HG03460 (cell line): ENCODE data around the gene GNMT.

Source experiments
- ATAC-seq: cut with Tn5 transposase; IDR thresholded peaks from one replicate; pipeline ENCODE4 v1.9.1; 2021; ENCODE audit not compliant: unreplicated experiment

Gene GNMT

DNA sequence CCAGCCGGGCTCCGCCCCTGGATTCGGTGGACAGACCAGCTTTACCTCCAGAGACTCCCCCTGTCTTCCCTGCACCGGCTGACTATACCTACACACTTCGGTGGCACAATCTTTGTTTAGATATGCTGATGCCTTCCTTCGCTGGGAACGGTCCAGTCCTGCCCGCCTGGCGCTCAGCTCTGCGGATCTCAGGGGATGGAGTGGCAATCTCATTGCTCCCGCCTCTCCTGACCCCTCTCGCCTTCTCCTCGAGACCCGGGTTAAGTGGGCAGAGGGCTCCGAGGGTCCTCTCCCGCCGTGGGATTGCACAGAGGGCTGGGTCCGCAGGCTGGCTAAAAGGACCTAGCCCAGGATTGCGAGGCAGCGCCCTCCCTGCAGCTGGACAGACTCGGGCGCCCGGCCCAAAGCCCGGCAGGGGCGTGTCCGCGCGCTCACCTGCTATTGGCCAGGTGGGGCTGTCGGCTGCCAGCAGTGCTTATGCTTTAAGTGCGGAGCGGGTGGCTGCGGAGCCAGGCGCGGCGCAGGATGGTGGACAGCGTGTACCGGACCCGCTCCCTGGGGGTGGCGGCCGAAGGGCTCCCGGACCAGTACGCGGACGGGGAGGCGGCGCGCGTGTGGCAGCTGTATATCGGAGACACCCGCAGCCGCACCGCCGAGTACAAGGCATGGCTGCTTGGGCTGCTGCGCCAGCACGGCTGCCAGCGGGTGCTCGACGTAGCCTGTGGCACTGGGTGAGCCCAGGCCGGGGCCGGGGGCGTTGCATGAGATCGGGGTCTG lies at the start of gene GNMT:
TSS of gene GNMT (plus strand) at position 512 of the 777 bp plus-strand sequence. CDS start at position 526, 14 bp downstream.
- no peak for ATAC-seq

DNA sequence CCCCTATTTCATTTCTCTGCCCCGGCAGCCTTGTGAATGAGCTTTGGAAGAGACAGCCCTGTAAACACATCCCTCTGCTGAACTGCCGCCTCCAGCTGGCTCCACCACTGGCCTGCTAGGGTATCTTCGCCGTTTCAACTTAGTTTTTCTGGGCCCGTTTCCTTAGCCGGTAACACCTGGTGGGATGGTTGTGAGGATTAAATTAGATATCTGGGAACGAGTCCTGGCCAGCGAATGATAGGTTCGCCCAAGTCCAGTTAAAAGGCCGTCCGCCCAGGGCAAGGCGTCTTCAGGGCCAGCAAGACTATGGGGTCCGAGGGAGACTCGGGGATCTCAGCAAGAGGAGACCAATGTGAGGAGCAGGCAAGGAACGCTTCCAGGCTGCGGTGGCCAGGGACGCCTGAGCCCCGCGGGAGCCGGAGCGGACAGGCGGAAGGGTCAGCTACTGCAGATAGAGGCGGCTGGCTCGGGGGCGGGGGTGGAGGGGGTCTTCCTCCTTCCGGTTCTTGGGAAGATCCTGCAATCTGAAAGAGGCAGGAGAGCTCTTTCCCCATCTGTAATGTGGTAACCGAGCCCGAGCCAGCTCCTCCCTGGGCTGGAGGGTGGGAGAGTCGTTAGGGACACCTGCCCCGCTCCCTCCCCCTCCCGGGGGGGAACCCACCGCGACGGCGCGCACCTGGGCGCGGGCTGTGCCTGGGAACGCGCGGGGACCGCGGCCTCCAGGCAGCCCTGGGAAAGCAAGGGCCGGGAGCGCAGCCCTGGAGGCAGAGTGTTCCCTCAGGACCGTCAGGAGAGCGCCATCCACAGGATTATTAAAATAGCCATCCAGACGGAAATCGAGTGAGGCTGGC lies 49.2 kb upstream of the GNMT start:
- no peak for ATAC-seq

GRCh38 chr6:42914546-42914945 lies 46.0 kb upstream of the GNMT start:
- no peak for ATAC-seq

- no peak for ATAC-seq
Observed at GRCh38 chr6:42915732-42916131, 44.8 kb upstream of the GNMT start, which contains the start of gene PTCRA. Gene PTCRA, plus strand, starts transcription at chr6:42916053. Its CDS starts 17 bp downstream, at chr6:42916070.

- ATAC-seq, result no peak
Observed at GRCh38 chr6:42916288-42916687, 44.3 kb upstream of the GNMT start.

DNA sequence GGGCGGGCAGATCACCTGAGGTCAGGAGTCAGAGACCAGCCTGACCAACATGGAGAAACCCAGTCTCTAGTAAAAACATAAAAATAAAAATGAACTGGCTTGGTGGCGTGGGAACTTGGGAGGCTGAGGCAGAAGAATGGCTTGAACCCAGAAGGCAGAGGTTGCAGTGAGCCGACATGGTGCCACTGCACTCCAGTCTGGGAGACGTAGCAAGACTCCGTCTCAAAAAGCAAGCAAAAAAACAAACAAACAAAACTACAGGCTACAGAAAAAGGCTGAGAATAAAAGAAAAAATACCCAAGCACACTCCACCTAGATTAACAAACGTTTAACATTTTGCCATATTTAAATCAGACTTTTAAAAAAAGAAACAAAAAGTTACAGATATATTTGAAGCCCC lies 38.8 kb upstream of the GNMT start:
- no peak for ATAC-seq

DNA sequence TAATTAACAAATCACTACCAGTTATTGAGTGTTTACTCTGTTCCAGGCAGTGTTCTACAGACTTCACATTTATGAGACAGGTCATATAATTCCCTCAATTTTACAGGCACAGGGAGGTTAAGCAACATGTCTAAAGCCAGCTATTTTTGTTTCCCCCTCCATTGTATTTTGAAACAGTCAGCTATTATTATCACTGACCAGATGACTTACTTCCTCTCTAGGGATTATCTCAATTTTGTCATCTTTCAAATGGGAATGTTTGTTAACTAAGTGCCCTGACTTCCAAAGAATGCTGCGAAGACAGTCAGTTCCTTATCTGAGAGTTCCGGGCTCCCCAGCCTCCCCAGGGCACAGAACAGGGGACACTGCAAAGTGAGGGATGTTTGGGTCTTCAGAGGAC lies 36.9 kb upstream of the GNMT start:
- ATAC-seq, result no peak

DNA sequence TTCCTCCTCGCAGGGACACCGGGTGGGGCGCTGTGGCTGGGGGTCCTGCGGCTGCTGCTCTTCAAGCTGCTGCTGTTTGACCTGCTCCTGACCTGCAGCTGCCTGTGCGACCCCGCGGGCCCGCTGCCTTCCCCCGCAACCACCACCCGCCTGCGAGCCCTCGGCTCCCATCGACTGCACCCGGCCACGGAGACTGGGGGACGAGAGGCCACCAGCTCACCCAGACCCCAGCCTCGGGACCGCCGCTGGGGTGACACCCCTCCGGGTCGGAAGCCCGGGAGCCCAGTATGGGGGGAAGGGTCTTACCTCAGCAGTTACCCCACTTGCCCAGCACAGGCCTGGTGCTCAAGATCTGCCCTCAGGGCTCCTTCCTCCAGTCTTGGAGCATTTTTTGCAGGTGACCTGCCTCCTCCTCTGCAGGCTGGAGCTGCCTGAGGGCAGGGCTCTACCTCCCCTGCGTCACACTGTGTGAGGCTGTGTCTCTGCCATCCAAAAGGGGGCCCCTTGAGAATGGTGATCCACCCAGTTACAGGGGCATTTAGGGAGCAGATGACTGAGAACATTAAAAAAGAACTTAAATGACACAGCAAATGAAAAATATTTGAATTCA lies 35.2 kb upstream of the GNMT start:
- ATAC-seq, result no peak

DNA sequence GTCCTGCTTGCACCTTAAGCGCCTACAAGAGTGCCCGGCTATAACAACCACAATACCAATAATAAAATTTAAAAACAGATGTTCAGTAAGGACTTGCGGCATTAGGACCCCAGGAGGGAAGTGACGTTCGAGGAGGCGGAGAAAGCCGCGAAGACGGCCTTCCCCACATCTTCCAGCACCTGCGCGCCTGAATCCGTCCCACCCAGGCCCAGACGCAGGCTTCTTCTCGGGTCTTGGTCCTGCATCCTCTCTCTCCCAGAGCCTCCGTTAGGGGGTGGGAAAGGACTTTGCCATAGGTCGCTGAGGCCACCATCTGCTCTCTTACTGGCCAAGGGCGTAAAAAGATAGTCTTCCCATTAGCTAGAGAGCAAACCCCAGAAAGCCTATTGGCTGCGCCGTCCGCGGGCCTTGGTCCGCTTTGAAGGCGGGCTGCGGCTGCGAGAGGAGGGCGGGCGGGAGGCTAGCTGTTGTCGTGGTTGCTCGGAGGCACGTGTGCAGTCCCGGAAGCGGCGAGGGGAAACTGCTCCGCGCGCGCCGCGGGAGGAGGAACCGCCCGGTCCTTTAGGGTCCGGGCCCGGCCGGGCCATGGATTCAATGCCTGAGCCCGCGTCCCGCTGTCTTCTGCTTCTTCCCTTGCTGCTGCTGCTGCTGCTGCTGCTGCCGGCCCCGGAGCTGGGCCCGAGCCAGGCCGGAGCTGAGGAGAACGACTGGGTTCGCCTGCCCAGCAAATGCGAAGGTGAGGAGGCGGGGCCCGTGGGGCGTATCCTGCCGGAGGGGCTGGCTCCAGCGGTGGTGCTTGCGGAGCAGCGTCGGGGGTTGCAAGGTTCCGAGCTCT lies 31.4 kb upstream of the GNMT start, which contains the start of gene CNPY3:
TSS of gene CNPY3 (plus strand) at position 495 of the 835 bp plus-strand sequence. CDS start at position 586, 91 bp downstream.
- ATAC-seq, result peak; percentile 61

DNA sequence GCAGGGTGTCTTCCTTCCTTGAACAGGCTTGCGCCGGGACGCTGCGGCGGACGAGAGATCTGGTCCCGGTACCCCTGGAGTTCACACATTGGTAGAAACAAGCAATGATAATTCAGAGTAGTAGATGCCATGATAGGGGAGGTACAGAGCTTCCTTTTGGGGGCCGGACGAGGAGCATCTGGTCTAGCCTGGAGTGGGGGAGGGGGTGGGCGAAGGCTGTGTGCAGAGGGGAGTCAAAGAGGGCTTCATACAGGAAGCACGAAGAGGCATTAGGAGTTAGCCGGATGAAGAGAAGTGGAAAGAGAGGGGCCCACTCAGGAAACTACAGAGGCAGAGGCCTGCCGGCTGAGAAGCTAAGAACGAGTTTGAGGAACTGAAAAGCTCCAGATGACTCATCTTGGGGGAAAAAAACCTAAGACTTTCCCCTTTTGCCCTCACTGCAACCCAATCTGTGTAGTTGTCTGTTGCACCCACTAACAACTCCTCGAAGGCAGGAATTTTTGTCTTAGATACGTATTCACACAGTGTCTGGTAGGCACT lies 30.7 kb upstream of the GNMT start:
- ATAC-seq, result peak; percentile 50

GRCh38 chr6:42932412-42932811 lies 28.1 kb upstream of the GNMT start:
- no peak for ATAC-seq

- no peak for ATAC-seq
Observed at GRCh38 chr6:42933205-42933604, 27.3 kb upstream of the GNMT start.

DNA sequence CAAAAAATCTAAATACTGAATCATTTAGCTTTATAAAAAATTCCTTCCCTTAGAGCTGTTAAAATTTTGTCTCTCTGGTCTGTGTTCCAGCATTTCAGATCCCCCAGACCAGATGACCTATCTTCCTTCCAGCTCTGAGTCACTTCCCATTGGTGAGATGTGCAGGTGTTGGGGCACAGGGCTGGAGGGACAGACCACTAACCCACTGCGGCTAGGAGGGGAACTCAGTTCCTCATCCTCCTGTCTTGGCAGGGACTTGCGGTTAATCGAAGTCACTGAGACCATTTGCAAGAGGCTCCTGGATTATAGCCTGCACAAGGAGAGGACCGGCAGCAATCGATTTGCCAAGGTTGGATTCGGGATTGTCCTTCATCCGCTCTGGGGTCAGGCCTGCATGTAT lies 25.2 kb upstream of the GNMT start:
- no peak for ATAC-seq

GRCh38 chr6:42936398-42936797 lies 24.2 kb upstream of the GNMT start:
- ATAC-seq, result no peak

GRCh38 chr6:42937548-42938427 lies 22.8 kb upstream of the GNMT start:
- ATAC-seq, result no peak

DNA sequence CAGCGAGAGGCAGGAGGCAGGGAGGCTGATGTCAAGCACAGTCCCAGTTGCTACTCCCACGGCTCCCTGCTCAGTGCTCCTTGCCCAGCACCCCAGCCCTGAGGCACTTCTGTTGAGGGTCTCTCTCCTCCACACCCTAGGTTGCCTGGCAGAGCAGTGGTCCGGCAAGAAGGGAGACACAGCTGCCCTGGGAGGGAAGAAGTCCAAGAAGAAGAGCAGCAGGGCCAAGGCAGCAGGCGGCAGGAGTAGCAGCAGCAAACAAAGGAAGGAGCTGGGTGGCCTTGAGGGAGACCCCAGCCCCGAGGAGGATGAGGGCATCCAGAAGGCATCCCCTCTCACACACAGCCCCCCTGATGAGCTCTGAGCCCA lies 22.1 kb upstream of the GNMT start:
- ATAC-seq, result no peak

DNA sequence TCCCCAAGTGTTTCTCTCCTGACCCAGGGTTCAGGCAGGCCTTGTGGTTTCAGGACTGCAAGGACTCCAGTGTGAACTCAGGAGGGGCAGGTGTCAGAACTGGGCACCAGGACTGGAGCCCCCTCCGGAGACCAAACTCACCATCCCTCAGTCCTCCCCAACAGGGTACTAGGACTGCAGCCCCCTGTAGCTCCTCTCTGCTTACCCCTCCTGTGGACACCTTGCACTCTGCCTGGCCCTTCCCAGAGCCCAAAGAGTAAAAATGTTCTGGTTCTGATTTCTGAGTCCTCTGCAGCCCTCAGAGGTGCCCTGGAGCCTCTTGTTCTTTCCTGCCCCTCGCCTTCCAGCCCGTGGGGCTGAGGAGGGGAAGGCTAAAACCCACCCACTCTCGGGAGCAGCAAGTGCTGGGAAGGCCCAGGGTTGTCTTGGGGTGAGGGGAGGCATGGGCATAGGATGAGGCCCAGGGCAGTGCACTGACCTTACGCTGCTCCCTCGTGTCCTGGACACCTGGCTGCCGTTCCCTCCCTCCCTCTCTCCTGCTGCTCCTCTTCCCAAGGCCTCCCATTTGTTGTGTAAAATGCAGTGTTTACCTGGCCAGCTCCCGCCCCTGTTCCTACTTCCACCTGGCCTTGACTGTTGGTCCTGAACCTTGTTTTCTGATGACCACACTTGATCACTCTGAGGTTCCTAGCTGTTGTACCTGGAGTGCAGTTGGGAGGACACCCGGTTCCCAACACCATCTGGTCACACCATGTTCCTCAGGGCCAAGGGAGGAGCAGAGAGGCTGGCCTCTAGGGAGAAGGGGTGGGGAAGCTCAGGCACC lies 21.4 kb upstream of the GNMT start:
- ATAC-seq, result no peak

- ATAC-seq, result no peak
Observed at GRCh38 chr6:42939810-42940167, 20.8 kb upstream of the GNMT start.
